Breast epithelium (tissue), 4 donors: ENCODE results near the gene CIZ1. TPM values are rescaled to one million over a fixed set of nuclear protein-coding genes. Genes with fewer than 3 reads are reported as not detected.
A peak's percentile ranks its signal among the peaks of the same experiment; 100 is the strongest.
"Not testable (repeated sequence)": the region's sequence is repeated elsewhere in the genome, so short reads cannot be mapped to it uniquely, and the experiment has no call there.

Experiments used
- DNase-seq, 2 donors: peaks; one replicate each; pipeline ENCODE4 v3.0.0-alpha.2; 2019; ENCODE audit warnings: low spot score in 2 of 2
- H3K27ac ChIP-seq, 2 donors: fragments of 200-600 bp; sonication (generic) in 1 of 2; one replicate each; pipeline ENCODE4 v1.5.1; 2016 to 2019; ENCODE audit warnings: mild to moderate bottlenecking in 1 of 2
- H3K27me3 ChIP-seq, 2 donors: fragments of 200-600 bp; sonication (generic) in 1 of 2; one replicate each; pipeline versions ENCODE4 v1.5.1 to v1.6.0; 2017 to 2019; ENCODE audit warnings: control low read depth in 1 of 2, mild to moderate bottlenecking in 1 of 2
- H3K36me3 ChIP-seq: fragments of 200-600 bp; one replicate; pipeline ENCODE4 v1.5.1; 2019
- H3K4me1 ChIP-seq, 2 donors: fragments of 200-600 bp; sonication (generic); one replicate each; pipeline ENCODE4 v1.5.1; 2016 to 2019; ENCODE audit warnings: control low read depth in 1 of 2
- H3K4me3 ChIP-seq, 3 donors: fragments of 200-600 bp; sonication (generic); 1 replicate in 2 of 3; 2 replicates in 1 of 3; pipeline ENCODE4 v1.5.1; 2016 to 2019; ENCODE audit warnings: mild to moderate bottlenecking in 3 of 3, moderate library complexity in 2 of 3
- H3K9me3 ChIP-seq, 2 donors: fragments of 200-600 bp; sonication (generic) in 1 of 2; one replicate each; pipeline ENCODE4 v1.5.1; 2016 to 2019; ENCODE audit warnings: control low read depth in 1 of 2
- POLR2A ChIP-seq: fragments of 450-650 bp; IDR thresholded peaks from one replicate; pipeline ENCODE4 v1.6.1; 2016; ENCODE audit warnings: antibody characterized with exemption, mild to moderate bottlenecking, moderate library complexity
- POLR2AphosphoS5 ChIP-seq, 3 donors: sonication (generic); formaldehyde crosslinking; IDR thresholded peaks; one replicate each; pipeline ENCODE4 v1.6.1; 2017; ENCODE audit warnings: antibody characterized with exemption in 3 of 3
- intact Hi-C: fragments of 100-400 bp; cut with DNase I; formaldehyde crosslinking; loops from one replicate; pipeline ENCODE4 v1.15.1; 2023; ENCODE audit warnings: low total_unique reads
- total RNA-seq, 3 donors: library from RNA; depleted of rRNA; stranded (reverse); fragments of >200 nt; gene quantifications; one replicate each; pipeline ENCODE4 v1.1.0, GENCODE V29; 2016
- TF ChIP-seq, protein P1 (sequence below), 3 donors: fragments of 450-650 bp; IDR thresholded peaks; one replicate each; pipeline ENCODE4 v1.5.1; 2016 to 2017; ENCODE audit warnings: antibody characterized with exemption in 3 of 3, mild to moderate bottlenecking in 3 of 3, moderate library complexity in 3 of 3

Gene CIZ1, protein sequence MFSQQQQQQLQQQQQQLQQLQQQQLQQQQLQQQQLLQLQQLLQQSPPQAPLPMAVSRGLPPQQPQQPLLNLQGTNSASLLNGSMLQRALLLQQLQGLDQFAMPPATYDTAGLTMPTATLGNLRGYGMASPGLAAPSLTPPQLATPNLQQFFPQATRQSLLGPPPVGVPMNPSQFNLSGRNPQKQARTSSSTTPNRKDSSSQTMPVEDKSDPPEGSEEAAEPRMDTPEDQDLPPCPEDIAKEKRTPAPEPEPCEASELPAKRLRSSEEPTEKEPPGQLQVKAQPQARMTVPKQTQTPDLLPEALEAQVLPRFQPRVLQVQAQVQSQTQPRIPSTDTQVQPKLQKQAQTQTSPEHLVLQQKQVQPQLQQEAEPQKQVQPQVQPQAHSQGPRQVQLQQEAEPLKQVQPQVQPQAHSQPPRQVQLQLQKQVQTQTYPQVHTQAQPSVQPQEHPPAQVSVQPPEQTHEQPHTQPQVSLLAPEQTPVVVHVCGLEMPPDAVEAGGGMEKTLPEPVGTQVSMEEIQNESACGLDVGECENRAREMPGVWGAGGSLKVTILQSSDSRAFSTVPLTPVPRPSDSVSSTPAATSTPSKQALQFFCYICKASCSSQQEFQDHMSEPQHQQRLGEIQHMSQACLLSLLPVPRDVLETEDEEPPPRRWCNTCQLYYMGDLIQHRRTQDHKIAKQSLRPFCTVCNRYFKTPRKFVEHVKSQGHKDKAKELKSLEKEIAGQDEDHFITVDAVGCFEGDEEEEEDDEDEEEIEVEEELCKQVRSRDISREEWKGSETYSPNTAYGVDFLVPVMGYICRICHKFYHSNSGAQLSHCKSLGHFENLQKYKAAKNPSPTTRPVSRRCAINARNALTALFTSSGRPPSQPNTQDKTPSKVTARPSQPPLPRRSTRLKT
- total RNA-seq = 10 to 100 TPM; 54.1 to 71.8 (median 58.4) TPM

DNA sequence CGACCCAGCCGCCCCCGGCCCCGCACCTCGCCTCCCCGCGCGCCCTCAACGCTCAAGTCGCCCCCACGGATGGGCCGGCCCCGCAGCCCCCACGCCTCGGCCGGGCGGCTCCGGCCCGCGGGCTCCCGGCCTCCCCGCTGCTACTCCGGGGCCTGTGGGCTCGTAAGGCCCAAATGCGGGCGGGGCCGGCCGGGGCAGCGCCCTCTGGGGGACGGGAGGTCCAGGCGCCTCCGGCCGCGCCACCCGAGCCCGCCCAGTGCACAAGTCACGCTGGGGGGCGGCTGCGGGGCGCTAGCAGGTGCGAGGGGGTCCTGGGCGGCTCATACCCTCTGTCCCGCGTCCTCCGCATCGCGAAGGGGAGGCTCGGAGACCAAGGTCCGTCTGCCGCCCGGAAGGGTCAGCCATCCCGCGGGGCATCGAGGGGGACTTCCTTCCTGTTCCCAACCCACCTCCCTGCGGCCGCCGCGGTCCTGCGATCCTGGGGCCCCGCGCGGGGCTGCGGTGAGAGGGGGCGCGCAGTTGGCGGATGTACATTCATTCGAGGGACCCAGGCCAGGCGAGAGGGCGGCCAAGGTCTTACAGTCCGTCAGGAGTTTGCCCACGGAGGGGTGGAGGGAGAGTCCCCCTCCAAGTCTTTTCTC lies at the start of gene CIZ1:
Gene CIZ1 (minus strand): TSS at position 167 of the 641 bp plus-strand sequence. CDS start 715 bp downstream, outside the sequence.
- DNase-seq = peak; percentile 62 to 81
- Histone ChIP-seq H3K27ac (peak within 1 kb of the TSS; percentile 90 to 95), H3K4me1 (peaks cover 3 to 14% of the 10 kb centered on the region in 2 donors), H3K36me3 (no peaks in the 10 kb centered on the region), H3K9me3 (no peaks in the 10 kb centered on the region), H3K27me3 (no peaks in the 10 kb centered on the region), H3K4me3 (peak within 1 kb of the TSS; percentile 85 to 99 (median 86))
- no peak for TF ChIP-seq POLR2A
- TF ChIP-seq POLR2AphosphoS5 (IDR thresholded peaks at IDR 0.05) = peak in 2 of 3 donors; percentile 25 to 47
- TF ChIP-seq, protein P1, sequence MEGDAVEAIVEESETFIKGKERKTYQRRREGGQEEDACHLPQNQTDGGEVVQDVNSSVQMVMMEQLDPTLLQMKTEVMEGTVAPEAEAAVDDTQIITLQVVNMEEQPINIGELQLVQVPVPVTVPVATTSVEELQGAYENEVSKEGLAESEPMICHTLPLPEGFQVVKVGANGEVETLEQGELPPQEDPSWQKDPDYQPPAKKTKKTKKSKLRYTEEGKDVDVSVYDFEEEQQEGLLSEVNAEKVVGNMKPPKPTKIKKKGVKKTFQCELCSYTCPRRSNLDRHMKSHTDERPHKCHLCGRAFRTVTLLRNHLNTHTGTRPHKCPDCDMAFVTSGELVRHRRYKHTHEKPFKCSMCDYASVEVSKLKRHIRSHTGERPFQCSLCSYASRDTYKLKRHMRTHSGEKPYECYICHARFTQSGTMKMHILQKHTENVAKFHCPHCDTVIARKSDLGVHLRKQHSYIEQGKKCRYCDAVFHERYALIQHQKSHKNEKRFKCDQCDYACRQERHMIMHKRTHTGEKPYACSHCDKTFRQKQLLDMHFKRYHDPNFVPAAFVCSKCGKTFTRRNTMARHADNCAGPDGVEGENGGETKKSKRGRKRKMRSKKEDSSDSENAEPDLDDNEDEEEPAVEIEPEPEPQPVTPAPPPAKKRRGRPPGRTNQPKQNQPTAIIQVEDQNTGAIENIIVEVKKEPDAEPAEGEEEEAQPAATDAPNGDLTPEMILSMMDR (IDR thresholded peaks at IDR 0.05) = peak in 2 of 3 donors; percentile 37 to 79
- intact Hi-C loops = no loop called here

DNA sequence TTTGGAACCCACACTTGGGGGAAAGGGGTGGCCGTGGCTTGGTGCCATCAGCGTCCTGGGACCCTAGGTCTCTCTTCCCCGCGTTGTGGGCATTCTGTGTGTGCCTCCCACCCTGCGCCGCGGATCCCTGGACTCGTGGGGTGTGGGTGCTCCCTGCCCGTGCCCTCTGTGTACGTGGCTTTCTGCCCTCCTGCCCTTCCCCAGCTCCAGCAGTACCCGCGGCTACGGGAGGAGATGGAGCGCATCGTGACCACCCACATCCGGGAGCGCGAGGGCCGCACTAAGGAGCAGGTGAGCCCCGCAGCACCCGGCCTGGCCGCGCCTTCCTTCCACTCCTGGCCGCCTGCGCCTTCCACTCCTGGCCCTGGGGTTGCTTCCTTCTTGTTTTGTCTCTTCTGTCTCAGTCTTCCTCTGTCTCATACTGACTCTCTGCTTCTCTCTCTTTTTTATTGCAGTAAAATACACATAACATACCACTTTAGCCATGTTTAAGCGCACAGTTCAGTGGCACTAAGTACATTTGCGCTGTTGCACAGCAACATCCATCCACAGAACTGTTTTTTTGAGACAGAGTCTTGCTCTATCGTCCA lies 42.5 kb upstream of the CIZ1 start:
- no peak for DNase-seq
- Histone ChIP-seq H3K36me3 (no peaks in the 10 kb centered on the region), H3K27ac (peak overlapping the region in 1 of 2 donors; percentile 63), H3K4me3 (no peak overlapping the region), H3K4me1 (no peaks in the 10 kb centered on the region), H3K27me3 (no peaks in the 10 kb centered on the region), H3K9me3 (no peaks in the 10 kb centered on the region)
- TF ChIP-seq, protein P1 (IDR thresholded peaks at IDR 0.05) = no peak
- TF ChIP-seq POLR2A (no peak), POLR2AphosphoS5 (IDR thresholded peaks at IDR 0.05) (no peak)
- intact Hi-C loops = no loop called here

DNA sequence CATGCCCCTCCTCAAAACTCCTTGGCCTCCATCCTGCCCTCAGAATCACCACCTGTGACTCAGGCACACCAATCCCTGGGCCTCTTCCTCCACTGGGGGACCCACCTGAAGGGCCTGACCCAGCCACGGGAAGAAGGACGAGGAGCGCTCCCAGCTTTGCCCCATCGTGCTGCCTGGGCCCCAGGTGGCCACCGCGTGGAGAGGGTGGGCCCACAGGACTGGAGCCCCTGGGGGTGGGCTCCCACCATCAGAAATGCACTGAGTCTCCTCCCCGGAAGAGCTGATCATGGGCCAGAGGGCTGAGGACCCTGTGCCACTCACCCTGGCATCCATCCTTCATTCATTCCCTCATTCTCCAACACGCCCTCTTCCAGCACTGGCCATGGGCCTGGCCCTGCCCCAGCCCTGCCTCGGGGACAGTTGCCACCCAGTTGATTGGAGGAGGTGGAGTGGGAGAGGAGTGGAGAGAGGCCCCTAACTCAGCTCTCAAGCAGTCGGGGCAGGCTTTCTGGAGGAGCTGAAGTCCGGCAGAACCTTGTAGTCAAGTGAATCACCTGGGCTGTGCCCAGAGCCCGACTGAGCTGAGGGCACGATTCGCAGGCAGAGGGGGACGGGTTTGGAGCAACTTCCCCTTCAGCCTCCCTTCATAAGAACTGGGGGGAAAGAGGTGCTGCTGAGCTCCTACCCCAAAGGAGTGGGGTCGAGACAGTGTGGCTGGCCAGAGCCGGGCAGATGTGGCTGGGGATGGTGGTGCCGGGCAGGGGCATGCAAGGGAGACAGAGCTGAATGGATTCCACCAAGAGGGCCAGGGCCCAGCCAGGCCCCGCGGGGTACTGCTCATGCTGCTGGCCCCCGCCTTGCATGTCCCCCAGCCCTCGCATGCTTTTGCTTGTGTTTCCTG lies 41.4 kb upstream of the CIZ1 start:
- peak overlapping the region in 1 of 2 donors; percentile 63 for H3K27ac ChIP-seq
- H3K27me3 ChIP-seq = no peaks in the 10 kb centered on the region
- no peaks in the 10 kb centered on the region for H3K9me3 ChIP-seq
- DNase-seq = no peak
- intact Hi-C loops = no loop called here
- no peaks in the 10 kb centered on the region for H3K4me1 ChIP-seq
- H3K4me3 ChIP-seq = no peak overlapping the region
- H3K36me3 ChIP-seq = no peaks in the 10 kb centered on the region
- TF ChIP-seq POLR2AphosphoS5 (IDR thresholded peaks at IDR 0.05) (no peak), POLR2A (no peak)
- TF ChIP-seq, protein P1 (IDR thresholded peaks at IDR 0.05) = no peak

- DNase-seq = no peak
- Histone ChIP-seq H3K36me3 (no peaks in the 10 kb centered on the region), H3K27ac (peak overlapping the region in 1 of 2 donors; percentile 63), H3K4me1 (no peaks in the 10 kb centered on the region), H3K4me3 (no peak overlapping the region), H3K27me3 (no peaks in the 10 kb centered on the region), H3K9me3 (no peaks in the 10 kb centered on the region)
- TF ChIP-seq POLR2A (no peak), POLR2AphosphoS5 (IDR thresholded peaks at IDR 0.05) (peak in 2 of 3 donors; percentile 26 to 35)
- intact Hi-C loops = no loop called here
Measured at GRCh38 chr9:128231638-128232527, 40.5 kb upstream of the CIZ1 start.

DNA sequence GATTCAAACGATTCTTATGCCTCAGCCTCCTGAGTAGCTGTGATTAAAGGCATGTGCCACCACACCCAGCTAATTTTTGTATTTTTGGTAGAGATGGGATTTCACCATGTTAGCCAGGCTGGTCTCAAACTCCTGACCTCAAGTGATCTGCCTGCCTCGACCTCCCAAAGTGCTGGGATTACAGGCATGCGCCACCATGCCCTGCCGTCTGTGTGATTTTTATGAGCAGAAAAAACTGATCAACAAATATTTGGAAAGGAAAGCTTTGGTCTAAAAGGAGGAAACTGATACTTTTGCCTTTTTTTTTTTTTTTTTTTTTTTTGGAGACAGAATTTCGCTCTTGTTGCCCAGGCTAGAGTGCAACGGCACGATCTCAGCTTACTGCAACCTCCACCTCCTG lies 39.5 kb upstream of the CIZ1 start:
- H3K27me3 ChIP-seq, H3K4me3 ChIP-seq, H3K4me1 ChIP-seq, H3K27ac ChIP-seq, DNase-seq, H3K9me3 ChIP-seq, intact Hi-C loops, H3K36me3 ChIP-seq: not testable (repeated sequence)
